Bone marrow (tissue), 2 donors: ENCODE results near the gene MON1A.
A peak's percentile ranks its signal among the peaks of the same experiment; 100 is the strongest.
"Not testable (repeated sequence)": the region's sequence is repeated elsewhere in the genome, so short reads cannot be mapped to it uniquely, and the experiment has no call there.

ENCODE experiments used
- DNase-seq, 2 donors: peaks; one replicate each; lab custom pipeline; 2025; lab: John Stamatoyannopoulos, UW

The MON1A gene

GRCh38 chr3:49929291-49930167 is at the start of gene MON1A:
Gene MON1A (minus strand): TSS chr3:49929811. CDS start chr3:49913346, 16,465 bp downstream.
- DNase-seq = peak; percentile 64 to 69

GRCh38 chr3:49976942-49977341 is 47.3 kb upstream of the MON1A start:
- DNase-seq = no peak

GRCh38 chr3:49972656-49973055 is 43.0 kb upstream of the MON1A start:
- no peak for DNase-seq

GRCh38 chr3:49968346-49968745 is 38.7 kb upstream of the MON1A start:
- no peak for DNase-seq

- no peak for DNase-seq
These were observed 37.7 kb upstream of the MON1A start for GRCh38 chr3:49967291-49967690.

GRCh38 chr3:49966233-49966942 is 36.8 kb upstream of the MON1A start:
- no peak for DNase-seq

GRCh38 chr3:49955636-49956035 is 26.0 kb upstream of the MON1A start:
- no peak for DNase-seq

- DNase-seq = no peak
These were observed 23.3 kb upstream of the MON1A start for GRCh38 chr3:49952924-49953323.

- peak in 1 of 2 donors; percentile 13 for DNase-seq
These were observed 13.0 kb upstream of the MON1A start for GRCh38 chr3:49942651-49943050.

GRCh38 chr3:49940667-49941249 is 11.1 kb upstream of the MON1A start:
- no peak for DNase-seq

- peak; percentile 90 to 94 for DNase-seq
These were observed 10.5 kb upstream of the MON1A start, which contains the start of gene RBM6 for GRCh38 chr3:49939858-49940666. Gene RBM6 (plus strand): TSS chr3:49940150. CDS start chr3:49962642, 22,492 bp downstream.

- DNase-seq = no peak
These were observed 7.5 kb upstream of the MON1A start for GRCh38 chr3:49937090-49937489.

GRCh38 chr3:49932281-49932680 is 2.7 kb upstream of the MON1A start:
- not testable (repeated sequence) for DNase-seq

GRCh38 chr3:49930922-49931321 is 1.3 kb upstream of the MON1A start:
- DNase-seq = no peak

GRCh38 chr3:49930168-49930690 is 618 bp upstream of the MON1A start:
- no peak for DNase-seq

- DNase-seq = no peak
These were observed 1.1 kb downstream of the MON1A start for GRCh38 chr3:49928481-49929017.

- DNase-seq = no peak
These were observed 1.8 kb downstream of the MON1A start for GRCh38 chr3:49927798-49928197.

GRCh38 chr3:49926117-49926728 is 3.4 kb downstream of the MON1A start:
- no peak for DNase-seq

GRCh38 chr3:49925485-49925884 is 4.1 kb downstream of the MON1A start:
- DNase-seq = no peak

GRCh38 chr3:49924683-49925082 is 4.9 kb downstream of the MON1A start:
- no peak for DNase-seq
